GM21515 (cell line): ENCODE data around the gene ARV1.
A peak's percentile ranks its signal among the peaks of the same experiment; 100 is the strongest.

Source experiments
- ATAC-seq: cut with Tn5 transposase; IDR thresholded peaks from one replicate; pipeline ENCODE4 v1.9.1; 2021; ENCODE audit not compliant: unreplicated experiment

Gene ARV1

GRCh38 chr1:230978491-230979388, at the start of gene ARV1, which contains the start of gene TTC13:
TSS of gene ARV1 (plus strand) at chr1:230979094. CDS start at chr1:230979106, 12 bp downstream.
TSS of gene TTC13 (minus strand) at chr1:230978861. CDS start at chr1:230978830, 31 bp downstream.
- peak; percentile 95 for ATAC-seq

DNA sequence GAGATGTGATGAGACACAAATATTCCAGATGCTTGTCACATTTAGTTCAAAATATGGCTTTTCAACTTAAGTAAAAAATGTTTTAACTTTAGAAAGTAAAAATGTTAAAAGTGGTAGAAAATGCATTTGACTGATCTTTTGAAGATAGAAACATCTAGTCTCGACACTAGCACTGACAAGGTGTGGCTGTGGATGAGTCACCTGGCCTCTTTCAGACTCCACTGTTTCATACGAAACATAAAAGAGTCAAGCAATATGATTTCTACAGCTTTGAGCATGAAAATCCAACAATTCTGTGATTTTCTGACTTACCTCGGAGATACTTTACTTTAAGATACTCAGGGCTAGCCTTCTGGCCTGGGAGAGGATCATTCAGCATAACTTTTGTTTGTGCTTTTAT, 47.9 kb upstream of the ARV1 start:
- no peak for ATAC-seq

DNA sequence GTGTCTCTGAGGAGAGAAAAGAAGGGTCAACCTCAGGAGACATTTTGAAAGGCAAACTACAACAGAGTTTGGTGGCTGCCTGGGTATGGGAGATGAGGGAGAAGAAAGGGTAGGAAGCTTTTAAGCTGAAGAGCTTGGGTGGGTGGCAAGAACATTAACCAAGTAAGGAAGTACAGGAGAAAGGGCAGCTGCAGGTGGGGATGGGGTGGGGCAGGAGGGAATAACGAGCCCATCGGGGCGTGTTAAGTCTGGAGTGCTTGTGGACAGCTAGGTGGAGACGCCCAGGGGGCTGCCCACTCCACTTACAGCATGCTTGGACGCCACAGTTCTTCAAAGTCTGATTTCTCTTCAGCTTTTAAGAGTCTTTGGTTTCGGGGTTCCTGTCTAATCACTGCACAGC, 43.0 kb upstream of the ARV1 start:
- no peak for ATAC-seq

- no peak for ATAC-seq
These were observed 42.4 kb upstream of the ARV1 start for GRCh38 chr1:230936475-230936874.

- ATAC-seq: no peak
These were observed 41.5 kb upstream of the ARV1 start for GRCh38 chr1:230937371-230937770.

GRCh38 chr1:230938924-230939368, 39.9 kb upstream of the ARV1 start:
- ATAC-seq: no peak

DNA sequence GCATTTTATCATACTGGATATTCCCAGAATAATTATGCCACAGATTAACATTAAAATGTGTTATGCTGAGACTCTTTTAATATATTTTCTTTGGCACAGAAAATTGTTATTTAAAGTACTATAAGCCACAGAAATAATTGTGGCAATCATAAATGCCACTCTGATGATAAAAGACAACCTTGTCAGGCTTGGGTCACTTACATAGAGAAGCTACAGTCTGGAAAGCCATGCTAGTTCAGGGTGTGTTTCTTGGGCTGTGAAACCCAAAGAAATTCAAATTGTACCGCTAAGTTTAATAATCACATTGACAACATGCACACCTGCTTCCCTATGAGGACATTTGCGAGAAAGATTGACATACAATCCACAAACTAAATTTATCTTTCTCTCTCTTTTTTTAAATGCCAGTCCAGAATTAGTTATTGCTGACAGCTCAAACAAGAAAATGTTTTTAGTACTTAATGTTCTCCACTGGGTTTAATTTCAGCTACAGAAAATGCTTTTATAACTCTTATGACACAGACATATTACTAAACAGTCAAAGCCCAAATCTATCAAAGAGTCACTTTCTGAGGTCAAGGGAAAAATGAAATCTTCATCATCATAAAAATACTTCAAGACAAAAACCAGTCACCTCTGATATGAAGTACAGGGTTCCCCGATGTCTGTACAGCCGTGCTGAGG, 38.9 kb upstream of the ARV1 start:
- no peak for ATAC-seq

GRCh38 chr1:230940848-230941247, 38.0 kb upstream of the ARV1 start:
- no peak for ATAC-seq

GRCh38 chr1:230943048-230943593, 35.8 kb upstream of the ARV1 start:
- ATAC-seq: no peak

DNA sequence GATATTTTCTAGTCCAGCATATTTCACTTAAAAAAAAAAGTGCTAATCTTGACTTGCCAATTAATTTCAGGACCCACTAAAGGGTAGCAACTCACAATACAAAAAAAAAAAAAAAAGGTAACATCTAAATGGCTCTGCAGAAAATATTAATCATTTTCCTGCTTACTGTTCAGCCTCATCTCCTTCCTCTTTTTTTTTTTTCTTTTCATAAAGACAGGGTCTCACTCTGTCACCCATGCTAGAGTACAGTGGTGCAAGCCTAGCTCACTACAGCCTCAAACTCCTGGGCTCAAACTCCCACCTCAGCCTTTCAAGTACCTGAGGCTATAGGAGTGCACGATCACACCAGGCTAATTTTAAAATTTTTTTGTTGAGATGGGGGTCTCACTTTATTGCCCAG, 30.6 kb upstream of the ARV1 start:
- ATAC-seq: no peak

DNA sequence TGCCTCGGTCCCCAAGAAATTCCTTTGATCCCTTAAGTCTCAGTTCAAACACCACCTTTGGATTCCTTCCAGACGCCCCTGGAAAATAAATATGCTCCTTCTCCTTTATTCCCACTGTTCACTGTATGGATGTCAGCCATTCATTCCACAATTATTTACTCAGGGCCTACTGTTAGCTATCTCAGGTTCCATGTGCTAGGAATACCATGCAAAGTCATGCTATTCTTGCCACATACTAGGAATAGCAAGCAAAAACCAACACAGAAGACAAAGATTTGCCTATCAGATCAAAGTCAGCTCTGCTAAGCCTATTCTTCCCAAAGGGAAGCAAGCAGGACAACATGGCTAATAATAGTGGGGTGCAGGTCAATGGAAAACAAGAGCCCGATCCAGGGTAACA, 30.0 kb upstream of the ARV1 start:
- no peak for ATAC-seq

DNA sequence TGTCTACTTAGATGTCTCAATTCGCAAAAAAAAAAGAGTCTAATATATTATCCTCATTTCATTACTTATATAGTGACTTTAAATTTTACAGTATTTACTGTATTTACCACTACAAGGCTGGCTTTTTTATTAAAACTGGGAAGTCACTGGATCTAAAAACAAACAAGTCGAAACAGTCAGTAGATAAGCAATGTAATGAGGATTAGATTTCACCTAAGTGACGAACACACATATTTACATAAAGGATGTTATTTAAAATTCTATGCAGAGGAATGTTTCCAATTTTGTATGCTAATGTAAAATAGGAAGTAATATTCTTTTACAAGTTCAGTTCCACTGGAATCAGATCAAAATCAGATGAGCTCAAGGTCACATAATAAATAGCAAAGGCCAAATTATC, 28.5 kb upstream of the ARV1 start:
- no peak for ATAC-seq

- peak; percentile 88 for ATAC-seq
These were observed 21.3 kb upstream of the ARV1 start for GRCh38 chr1:230957580-230957989.

DNA sequence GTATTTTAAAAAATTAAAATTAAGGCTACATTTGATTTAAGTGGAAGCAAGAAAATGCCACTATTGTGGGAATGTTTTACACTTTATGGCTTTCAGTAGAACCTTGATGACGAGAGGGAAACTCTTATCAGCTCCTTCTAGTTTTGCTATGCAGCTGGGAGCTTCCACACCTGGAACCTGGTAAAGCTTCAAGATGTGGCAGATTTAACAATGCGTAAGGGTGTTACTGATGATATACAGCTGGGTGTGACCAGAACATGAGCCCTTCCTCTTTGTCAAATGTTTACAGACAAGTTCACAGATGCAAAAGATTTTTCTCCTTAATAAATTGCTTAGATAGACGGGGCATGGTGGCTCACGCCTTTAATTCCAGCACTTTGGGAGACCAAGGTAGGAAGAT, 20.5 kb upstream of the ARV1 start:
- no peak for ATAC-seq

- no peak for ATAC-seq
These were observed 14.0 kb upstream of the ARV1 start for GRCh38 chr1:230964896-230965295.

DNA sequence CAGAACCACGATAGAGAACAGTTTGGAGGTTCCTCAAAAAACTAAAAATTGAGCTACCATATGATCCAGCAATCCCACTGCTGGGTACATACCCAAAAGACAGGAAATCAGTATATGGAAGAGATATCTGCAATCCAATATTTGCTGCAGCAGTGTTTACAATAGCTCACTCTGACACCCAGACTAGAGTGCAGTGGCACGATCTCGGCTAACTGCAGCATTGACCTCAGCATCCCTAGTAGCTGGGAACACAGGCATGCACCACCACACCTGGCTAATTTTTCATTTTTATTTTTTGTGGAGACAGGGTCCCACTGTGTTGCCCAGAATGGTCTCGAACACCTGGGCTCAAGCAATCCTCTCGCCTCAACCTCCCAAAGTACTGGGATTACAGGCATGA, 13.4 kb upstream of the ARV1 start:
- no peak for ATAC-seq

DNA sequence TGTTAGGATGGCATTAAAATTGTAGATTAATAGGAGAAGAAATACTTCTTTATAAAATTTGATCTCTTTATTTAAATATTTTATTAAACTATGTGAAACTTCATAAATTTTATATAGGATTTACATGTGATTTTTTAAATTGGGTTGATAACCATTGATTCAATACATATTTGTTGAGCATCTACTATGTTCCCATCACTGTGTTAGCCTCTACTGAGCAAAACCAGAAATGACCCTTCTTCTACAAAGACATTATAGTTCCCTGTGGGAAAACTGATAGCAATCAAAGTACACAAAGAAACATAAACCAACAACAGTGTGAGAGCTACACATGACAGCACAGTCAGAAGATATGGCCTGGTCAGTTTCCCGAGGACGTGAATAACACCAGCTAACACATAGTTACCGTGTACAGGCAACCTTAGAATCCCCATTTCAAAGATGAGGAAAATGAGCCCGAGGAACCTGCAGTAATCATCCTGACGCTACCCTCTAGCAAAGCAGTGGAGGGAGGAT, 12.5 kb upstream of the ARV1 start:
- no peak for ATAC-seq

DNA sequence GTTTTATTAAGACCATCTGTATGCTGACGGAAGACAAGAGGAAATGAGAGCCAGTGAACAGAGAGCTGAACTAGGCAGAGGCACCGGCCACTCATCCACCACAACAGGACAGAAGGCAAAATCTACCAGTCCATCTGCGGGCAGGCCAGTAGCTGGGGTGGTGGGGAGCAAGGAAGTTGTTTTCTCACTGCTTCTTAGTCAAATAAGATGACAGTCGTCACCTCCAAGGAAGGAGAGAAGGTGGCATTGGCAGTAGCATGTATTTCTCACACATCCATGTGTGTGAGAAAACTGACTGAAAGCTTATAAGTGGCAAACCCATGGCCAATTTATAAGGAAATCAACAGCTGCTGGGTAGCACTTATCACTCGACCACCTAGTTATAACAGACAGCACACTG, 8.5 kb upstream of the ARV1 start:
- ATAC-seq: no peak

GRCh38 chr1:230971771-230972170, 7.1 kb upstream of the ARV1 start:
- no peak for ATAC-seq

DNA sequence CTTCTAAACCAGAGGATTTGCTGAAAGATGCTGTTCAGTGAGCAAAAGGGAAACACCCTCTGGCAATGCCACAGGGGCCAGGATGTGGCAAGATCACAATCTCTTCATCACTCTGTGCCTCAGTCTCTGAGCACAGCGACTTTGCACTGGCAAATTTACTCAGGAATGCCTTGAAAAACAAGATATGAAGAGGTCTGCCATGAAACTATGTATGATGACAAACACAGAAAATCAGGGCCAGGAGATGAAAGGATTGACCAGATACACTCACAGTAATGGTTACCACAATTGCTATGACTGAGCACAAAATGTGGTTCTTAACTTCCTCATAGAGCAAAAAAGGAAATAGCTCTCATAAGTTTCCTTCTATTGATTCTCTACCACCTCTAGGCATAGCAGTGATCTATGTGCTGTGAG, 6.0 kb upstream of the ARV1 start:
- peak; percentile 76 for ATAC-seq

GRCh38 chr1:230975636-230976035, 3.3 kb upstream of the ARV1 start:
- ATAC-seq: no peak

GRCh38 chr1:230976360-230976759, 2.5 kb upstream of the ARV1 start:
- no peak for ATAC-seq
